ENCODE data around the gene RABGAP1L.

RABGAP1L gene

DNA sequence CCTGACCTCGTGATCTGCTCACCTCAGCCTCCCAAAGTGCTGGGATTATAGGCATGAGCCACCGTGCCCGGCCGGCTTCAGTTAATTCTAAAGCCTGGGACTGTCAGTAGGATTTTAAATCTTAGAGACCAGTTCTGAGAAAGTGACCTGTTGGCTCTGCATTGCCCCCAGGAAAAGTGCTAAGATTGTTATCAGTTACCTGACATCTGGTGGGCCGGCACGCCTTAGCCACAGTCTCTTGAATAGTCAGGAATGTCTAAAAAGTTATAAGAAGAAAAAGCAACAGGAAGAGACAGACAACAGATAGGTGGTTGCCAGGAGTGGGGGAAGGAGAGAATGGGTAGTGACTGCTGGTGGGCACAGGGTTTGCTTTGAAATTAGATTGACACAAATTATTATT, 35.1 kb downstream of the RABGAP1L start:
- no peak for FAIRE-seq
- no peak for DNase-seq (ENCODE audit: insufficient read length, low spot score)

DNA sequence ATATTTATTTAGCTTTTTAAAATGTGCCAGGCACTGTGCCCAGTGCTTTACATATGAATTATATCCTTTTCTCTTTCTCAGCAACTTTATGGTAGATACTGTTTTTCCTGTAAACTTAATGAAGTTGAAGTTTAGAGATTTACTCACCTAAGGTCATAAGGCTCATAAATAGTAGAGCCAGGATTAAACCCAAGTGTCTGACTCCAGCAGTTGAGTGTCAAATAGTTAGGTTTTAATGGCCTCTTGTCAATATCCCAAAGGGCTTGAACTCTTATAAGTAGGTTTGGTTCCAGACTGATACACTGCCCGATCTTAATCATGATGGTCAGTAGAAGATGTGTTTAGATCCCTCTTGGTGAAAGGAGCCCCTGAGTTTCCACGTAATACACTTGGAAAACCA, 37.8 kb downstream of the RABGAP1L start:
- FAIRE-seq, result no peak
- DNase-seq (ENCODE audit: insufficient read length, low spot score), result no peak

DNA sequence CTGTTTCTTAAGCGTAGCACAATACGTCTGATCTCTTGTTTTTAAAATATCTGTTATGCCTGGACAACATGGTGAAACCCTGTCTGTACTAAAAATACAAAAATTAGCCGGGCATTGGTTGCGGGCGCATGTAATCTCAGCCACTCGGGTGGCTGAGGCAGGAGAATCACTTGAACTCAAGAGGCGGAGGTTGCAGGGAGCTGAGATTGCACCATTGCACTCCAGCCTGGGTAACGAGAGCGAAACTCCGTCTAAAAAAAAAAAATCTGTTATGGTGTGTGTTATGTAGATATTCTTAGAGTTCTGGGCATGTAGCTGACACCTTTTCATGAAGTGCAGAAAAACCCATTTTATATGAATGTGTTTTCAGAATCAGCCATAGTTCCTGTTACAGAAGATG, 38.2 kb downstream of the RABGAP1L start:
- FAIRE-seq (no peak), DNase-seq (ENCODE audit: insufficient read length, low spot score) (no peak)

DNA sequence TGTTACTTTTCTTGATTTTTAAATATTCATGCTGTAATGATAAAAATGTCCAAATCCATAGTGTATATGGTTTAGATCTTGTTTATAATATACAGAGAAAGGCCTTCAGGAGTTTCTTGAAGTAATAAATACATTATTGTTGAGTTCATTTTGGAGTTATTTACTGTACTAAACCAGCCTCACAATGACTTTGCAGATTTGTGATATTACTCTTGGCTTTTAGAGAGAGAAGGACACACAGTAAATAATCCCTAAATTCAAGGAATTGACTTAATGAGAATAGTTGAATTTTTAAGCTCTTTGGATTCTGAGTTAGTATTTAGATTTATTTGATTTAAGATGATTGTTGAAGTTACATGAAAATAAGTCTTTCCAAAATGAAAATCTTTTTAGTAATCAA, 38.9 kb downstream of the RABGAP1L start:
- FAIRE-seq (no peak), DNase-seq (ENCODE audit: insufficient read length, low spot score) (no peak)

DNA sequence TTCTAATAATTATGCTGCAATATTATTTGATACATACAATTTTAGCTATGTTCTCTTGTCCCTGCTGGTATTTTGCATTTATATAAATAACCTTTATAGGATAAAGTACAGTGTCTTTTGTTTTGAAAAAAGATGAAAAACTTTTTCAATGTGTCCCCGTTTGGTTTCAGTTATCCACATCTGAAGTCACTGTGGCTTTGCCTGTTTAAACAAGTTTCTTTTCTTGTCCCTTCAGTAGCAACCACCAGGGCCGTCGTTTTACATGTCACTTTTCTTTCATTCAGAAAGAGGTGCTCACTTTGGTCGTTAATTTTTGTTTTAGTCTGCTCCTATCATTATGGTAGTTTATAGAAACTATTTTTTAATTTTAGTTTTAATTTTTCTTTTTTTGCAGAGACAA, 41.4 kb downstream of the RABGAP1L start:
- FAIRE-seq (no peak), DNase-seq (ENCODE audit: insufficient read length, low spot score) (no peak)

DNA sequence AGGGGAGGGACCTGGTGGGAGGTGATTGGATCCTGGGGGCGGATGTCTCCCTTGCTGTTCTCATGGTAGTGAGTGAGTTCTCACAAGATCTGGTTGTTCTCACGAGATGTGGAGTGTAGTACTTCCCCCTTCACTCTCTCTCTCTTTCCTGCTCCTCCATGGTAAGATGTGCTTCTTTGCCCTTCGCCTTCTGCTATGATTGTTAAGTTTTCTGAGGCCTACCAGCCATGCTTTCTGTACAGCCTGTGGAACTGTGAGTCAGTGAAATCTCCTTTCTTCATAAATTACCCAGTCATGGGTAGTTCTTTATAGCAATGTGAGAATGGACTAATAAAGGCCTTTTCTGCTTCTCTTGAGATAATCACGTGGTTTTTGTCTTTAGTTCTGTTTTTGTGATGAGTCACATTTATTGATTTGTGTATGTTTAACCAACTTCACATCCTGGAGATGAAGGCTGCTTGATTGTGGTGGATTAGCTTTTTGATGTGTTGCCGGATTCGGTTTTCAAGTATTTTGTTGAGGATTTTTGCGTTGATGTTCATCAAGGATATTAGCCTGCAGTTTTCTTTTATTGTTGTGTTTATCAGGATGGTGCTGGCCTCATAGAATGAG, 45.5 kb downstream of the RABGAP1L start:
- no peak for DNase-seq (ENCODE audit: insufficient read length, low spot score)
- FAIRE-seq, result no peak

DNA sequence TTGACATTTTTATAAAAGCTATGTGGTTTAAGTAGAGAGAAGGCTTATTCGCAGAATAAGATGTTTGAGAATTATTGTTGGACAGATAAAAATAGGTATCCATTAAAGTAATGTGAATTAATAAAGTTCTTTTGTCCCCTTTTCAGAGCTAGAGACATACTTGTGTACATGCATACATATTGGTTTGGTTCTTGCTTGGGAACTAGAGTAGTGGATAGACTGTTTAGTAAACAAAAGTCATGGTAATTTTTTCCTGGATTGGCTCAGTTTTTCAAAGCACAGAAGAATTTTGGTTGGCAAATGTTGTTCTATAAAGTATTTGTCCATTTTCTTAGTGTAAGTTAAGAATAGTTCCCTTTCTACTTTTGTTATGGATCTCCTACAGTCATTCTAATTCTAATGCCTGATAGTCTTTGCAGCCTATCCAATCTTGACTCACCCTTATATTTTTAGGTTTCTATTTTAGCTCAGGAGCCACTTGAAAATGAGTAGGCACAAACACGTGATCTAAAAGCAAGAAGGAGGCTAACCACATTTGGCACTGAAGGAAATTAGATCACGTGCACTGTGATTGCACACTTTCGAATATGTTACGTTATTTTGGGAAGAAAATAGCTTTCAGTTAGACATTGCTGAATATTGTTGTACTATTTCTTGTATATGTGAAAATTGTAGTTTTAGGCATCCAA, 47.0 kb downstream of the RABGAP1L start:
- FAIRE-seq (no peak), DNase-seq (ENCODE audit: insufficient read length, low spot score) (no peak)

DNA sequence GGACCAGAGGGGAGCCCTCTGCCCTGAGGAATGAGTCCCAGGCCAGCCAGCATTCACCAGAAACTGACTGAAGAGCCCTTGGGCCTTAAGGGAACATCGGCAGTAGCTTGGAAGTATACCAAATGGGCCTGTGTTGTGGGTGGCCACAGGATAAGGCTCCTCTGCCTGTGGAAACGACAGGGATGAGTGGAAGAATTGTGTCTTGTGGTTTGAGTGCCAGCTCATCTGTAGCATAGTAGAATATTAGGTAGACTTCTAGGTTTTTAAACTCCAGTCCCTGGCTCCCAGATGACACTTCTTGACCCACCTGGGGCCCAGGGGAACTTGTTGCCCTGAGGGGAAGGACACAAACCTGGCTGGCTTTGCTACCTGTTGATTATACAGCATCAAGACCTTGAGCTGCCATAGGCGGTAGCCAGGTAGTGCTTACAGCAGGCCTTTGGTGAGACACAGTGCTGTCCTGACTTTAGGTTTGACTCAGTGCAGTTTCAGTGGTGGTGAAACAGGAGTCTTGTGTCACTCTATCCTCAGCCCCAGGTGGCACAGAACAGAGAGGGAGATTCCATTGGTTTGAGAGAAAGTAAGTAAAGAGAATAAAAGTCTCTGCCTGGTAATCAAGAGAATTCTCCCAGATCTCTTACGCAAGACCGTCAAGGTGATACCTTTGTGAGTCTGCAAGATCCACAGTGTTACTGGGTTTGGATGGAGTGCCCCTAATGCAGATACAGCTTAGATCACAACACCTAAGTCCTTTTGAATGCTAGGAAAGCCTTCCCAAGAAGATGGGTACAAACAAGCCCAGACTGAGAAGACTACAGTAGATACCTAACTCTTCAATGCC, 50.2 kb downstream of the RABGAP1L start:
- FAIRE-seq, result no peak
- no peak for DNase-seq (ENCODE audit: insufficient read length, low spot score)

DNA sequence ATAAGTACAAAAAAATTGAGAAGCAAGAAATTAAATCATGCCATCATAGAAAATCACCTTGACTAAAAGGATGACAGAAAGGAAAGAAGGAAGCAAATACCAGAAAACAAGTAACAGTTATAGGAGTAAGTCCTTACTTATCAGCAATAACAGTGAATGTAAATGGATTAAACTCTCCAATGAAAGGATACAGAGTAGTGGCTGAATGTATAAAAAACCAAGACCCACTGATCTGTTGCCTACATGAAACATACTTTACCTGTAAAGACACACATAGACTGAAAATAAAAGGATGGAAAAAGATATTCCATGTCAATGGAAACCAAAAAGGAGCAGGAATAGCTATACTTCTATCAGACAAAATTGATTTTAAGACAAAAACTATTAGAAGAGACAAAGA, 52.2 kb downstream of the RABGAP1L start:
- DNase-seq (ENCODE audit: insufficient read length, low spot score) (no peak), FAIRE-seq (no peak)

- FAIRE-seq (no peak), DNase-seq (ENCODE audit: insufficient read length, low spot score) (no peak)
These were observed 56.4 kb downstream of the RABGAP1L start for GRCh38 chr1:174215766-174216165.

GRCh38 chr1:174217248-174217647, 57.9 kb downstream of the RABGAP1L start:
- FAIRE-seq (no peak), DNase-seq (ENCODE audit: insufficient read length, low spot score) (no peak)

DNA sequence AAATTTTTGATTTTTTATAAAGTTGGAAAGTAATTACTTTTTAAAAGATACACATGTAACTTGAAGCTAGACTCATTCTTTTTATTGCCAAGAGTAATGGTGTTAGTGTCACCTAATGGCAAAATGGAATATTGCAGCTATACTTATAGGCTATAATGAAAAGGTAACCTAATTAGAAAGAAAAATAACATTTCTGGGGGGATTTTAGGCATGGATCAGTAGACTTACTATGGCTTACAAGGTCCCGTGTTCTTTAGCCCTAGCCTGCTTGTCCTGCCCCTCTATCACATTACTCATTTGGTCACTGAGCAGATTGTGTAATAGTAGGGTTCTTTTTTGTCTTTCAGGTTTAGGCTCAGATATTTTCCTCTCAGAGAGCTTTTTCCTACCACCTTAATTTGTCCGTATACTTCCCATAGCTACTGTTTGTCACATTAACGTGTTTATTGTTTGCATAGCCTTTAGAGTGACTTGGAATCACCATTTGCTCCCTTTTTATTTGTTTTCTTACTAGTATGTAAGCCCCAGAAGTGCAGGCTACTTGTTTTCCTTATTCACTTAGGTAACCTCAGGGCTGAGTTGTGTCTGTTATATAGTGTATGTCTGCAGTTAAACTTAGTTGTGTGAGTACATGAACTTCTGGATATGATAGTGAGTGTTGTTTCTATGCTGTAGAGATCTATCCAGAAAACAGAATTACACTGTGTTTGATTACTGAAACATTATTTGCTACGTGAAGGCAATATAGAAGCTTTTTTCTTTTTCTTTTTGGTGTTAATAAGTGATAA, 58.7 kb downstream of the RABGAP1L start:
- FAIRE-seq (no peak), DNase-seq (ENCODE audit: insufficient read length, low spot score) (peak; percentile 15)

DNA sequence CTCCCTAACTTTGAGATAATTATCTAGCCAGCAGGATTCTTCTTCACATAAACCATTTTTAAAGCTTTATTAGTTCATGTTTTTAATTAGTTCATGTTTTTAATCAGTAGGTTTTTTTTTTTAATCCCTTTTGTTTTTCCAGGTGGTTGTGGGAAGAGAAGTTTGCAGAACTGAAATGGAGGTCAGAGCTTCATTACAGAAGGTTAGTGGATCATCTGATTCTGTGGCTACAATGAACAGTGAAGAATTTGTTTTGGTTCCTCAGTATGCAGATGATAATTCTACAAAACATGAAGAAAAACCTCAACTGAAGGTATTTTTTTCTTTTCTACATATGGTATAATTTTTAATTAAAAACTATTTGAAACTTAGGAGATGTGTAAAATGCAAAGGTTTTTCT, 59.7 kb downstream of the RABGAP1L start:
- FAIRE-seq (no peak), DNase-seq (ENCODE audit: insufficient read length, low spot score) (no peak)

DNA sequence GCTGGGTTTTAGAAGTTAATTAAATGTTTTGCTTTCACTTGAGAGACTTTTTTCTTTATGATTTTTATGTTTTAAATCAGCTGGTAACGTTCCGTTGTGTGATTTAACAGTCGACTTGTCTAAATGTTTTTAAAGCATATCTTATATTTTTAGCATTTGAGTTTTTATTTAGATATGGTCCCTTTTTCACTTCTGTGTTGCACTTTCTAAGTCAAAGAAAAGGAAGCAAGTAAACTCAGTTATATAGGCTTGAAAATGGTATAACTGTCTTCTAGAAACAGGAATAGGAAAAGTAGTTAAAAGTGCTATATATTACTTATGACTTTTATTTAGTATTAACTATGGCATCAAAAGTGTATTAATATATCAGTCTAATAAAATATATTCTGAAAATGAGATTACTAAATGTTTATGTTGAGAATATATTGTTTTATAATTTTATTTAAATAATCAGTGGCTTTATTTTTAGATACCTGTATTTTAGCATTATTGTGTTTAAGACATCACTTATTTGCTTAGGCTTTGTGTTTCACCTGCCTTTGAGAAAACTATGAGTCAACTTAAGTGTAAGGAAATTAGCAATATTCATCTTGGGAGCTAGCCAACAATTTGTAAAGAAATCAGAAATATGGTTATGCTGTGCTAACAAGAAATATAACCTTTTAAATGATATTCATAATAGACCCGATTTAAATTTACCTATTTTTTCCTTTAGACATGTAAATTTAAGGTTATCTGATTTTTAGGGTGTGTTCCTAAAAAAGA, 60.5 kb downstream of the RABGAP1L start:
- DNase-seq (ENCODE audit: insufficient read length, low spot score) (no peak), FAIRE-seq (no peak)

DNA sequence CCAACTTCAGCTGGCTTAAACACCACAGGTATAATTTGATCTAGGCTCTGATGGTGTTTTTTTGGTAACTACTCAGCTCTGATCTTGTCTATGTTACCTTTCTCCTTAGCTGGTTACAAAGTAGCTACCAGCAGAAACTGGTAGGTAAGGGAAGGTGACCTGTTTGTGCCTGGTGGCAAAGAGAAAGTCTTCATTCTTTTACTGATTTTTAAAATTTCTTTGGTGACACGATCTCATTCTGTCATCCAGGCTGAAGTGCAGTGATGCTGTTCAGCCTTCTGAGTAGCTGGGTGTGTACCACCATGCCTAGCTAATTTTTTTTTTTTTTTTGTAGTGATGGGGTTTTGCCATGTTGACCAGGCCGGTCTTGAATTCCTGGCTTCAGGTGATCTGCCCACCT, 62.4 kb downstream of the RABGAP1L start:
- FAIRE-seq (no peak), DNase-seq (ENCODE audit: insufficient read length, low spot score) (no peak)

DNA sequence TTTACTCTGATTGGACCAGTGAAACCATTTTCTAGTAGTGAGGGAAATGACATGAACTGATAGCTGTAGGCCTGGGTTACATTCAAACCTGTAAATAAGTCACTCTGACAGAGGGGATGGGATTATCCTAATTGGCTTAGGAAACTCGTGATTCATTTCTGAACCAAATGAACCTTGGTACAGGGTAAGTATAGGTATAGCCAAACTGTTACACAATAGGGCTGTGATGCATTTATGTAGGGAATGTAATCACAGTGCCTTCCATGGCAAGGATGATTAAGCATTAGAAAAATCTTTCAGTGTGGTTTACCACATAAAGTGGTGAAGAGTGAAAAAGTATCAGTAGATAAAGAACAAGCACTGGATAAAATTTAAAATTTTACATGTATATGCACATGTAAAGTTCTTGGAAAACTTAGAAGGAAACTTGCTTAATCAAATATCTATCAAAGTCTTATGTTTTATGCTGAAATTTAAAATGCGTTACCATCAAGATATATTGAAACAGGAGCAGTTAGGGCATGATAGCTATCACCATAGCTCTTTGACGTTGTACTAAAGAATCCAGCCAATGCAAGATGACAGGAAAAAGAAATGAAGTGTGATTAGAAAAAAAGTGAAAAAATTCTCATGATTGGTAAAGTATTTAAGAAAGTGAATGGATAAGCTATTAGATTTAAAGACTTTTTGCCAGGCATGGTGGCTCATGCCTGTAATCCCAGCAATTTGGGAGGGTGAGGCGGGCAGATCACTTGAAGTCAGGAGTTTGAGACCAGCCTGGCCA, 63.0 kb downstream of the RABGAP1L start:
- DNase-seq (ENCODE audit: insufficient read length, low spot score) (no peak), FAIRE-seq (no peak)

- no peak for FAIRE-seq
These were observed 65.3 kb downstream of the RABGAP1L start for GRCh38 chr1:174224641-174225040.

GRCh38 chr1:174225499-174226204, 66.3 kb downstream of the RABGAP1L start:
- no peak for DNase-seq (ENCODE audit: insufficient read length, low spot score)
- FAIRE-seq, result no peak

More at GRCh38 chr1:174224641-174225040, 65.3 kb downstream of the RABGAP1L start:
- DNase-seq (ENCODE audit: insufficient read length, low spot score), result no peak

DNA sequence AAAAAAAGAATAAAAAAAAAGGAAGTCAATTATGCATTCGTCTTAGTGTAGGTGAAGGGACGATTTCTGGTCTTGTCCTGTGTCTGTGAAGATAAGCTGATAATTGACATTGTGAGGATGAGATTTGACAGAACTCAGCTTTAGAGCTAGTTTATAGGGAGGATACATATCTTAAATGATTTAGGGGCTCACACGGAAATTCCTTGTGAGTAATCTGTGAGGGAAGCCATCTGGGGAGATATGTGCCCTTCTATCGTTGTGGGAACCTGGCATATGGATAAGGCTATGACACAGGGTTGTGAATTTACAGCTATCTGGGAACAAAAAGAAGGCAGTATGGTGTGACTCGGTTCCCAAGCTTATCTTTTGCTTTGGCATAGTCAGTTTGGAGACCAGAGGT, 71.1 kb downstream of the RABGAP1L start:
- FAIRE-seq (no peak), DNase-seq (ENCODE audit: insufficient read length, low spot score) (no peak)

Data from HTR-8/SVneo (cell line).